H1 (cell line): ENCODE results near the gene CEMIP2. TPM values are rescaled to one million over a fixed set of nuclear protein-coding genes. Genes with fewer than 3 reads are reported as not detected.
A peak's percentile ranks its signal among the peaks of the same experiment; 100 is the strongest.

ENCODE experiments used
- CTCF ChIA-PET: fragments of 300-600 bp; sonication (Branson Sonifier 250); formaldehyde crosslinking; loops from one replicate; lab custom pipeline; 2021; ENCODE audit not compliant: partially characterized antibody; lab: Charles Lee
- POLR2A ChIA-PET: fragments of 300-600 bp; sonication (Branson Sonifier 250); formaldehyde crosslinking; loops from one replicate; lab custom pipeline; 2021; ENCODE audit warnings: inconsistent platforms; ENCODE audit not compliant: partially characterized antibody; lab: Charles Lee
- DNase-seq, 2 experiments: peaks; one replicate each; pipeline versions ENCODE4 v3.0.0 to v3.0.0-alpha.2; 2010 to 2022; ENCODE audit warnings: low spot score in 2 of 2, low read depth in 1 of 2, mixed read lengths in 1 of 2
- FAIRE-seq: peaks from 2 replicates; lab custom pipeline; 2011; peaks lifted over from hg19 to GRCh38; lab: Jason Lieb, UNC
- H2AFZ ChIP-seq: 2 replicates; pipeline ENCODE4 v1.8.1; 2012; ENCODE audit warnings: low read length, inconsistent platforms
- H2AK5ac ChIP-seq: 2 replicates; pipeline ENCODE4 v1.6.1; 2013; ENCODE audit warnings: low read depth, low read length
- H2BK120ac ChIP-seq: replicated peaks from 2 replicates; pipeline ENCODE3; 2013; ENCODE audit warnings: low read depth, low read length, inconsistent platforms
- H2BK12ac ChIP-seq: 2 replicates; pipeline ENCODE4 v1.6.1; 2013; ENCODE audit warnings: low read depth, low read length
- H2BK15ac ChIP-seq: 2 replicates; pipeline ENCODE4 v1.6.1; 2013; ENCODE audit warnings: low read length
- H2BK20ac ChIP-seq: 2 replicates; pipeline ENCODE4 v1.6.1; 2013; ENCODE audit warnings: low read length
- H2BK5ac ChIP-seq: 2 replicates; pipeline ENCODE4 v1.6.1; 2013; ENCODE audit warnings: low read depth, low read length
- H3K14ac ChIP-seq: 2 replicates; pipeline ENCODE4 v1.6.1; 2013; ENCODE audit warnings: inconsistent platforms; ENCODE audit not compliant: insufficient read length
- H3K18ac ChIP-seq: 2 replicates; pipeline ENCODE4 v1.6.1; 2013; ENCODE audit warnings: low read length; ENCODE audit errors: extremely low read depth
- H3K23ac ChIP-seq: 2 replicates; pipeline ENCODE4 v1.6.1; 2013; ENCODE audit warnings: inconsistent platforms; ENCODE audit not compliant: insufficient read length
- H3K23me2 ChIP-seq: 2 replicates; pipeline ENCODE4 v1.6.1; 2013; ENCODE audit warnings: low read depth, low read length
- H3K27ac ChIP-seq: 2 replicates; pipeline ENCODE4 v1.6.1; 2011; ENCODE audit warnings: low read depth, low read length, inconsistent platforms
- H3K27me3 ChIP-seq, 4 experiments: replicated peaks in 1 of 4; 1 replicate in 1 of 4; 2 replicates in 3 of 4; pipeline versions ENCODE4 v1.6.1 to v1.8.1; 2011 to 2013; ENCODE audit warnings: low read length in 3 of 4, mild to moderate bottlenecking in 3 of 4, inconsistent platforms in 2 of 4, mixed read lengths in 2 of 4, moderate library complexity in 1 of 4; ENCODE audit not compliant: control insufficient read depth in 3 of 4, insufficient read depth in 3 of 4; ENCODE audit errors: extremely low read depth in 1 of 4
- H3K36me3 ChIP-seq, 4 experiments: 2 replicates each; pipeline versions ENCODE4 v1.6.1 to v1.8.1; 2011 to 2013; ENCODE audit warnings: mild to moderate bottlenecking in 4 of 4, low read length in 3 of 4, moderate library complexity in 2 of 4, control low read depth in 1 of 4, inconsistent platforms in 1 of 4; ENCODE audit not compliant: insufficient read depth in 4 of 4, control insufficient read depth in 2 of 4
- H3K4ac ChIP-seq: replicated peaks from 2 replicates; pipeline ENCODE3; 2013; ENCODE audit warnings: low read length, low read depth, mixed read lengths, inconsistent platforms; ENCODE audit not compliant: insufficient read length
- H3K4me1 ChIP-seq, 4 experiments: replicated peaks in 1 of 4; 1 replicate in 1 of 4; 2 replicates in 3 of 4; pipeline versions ENCODE4 v1.6.1 to v1.8.1; 2011 to 2013; ENCODE audit warnings: low read length in 3 of 4, inconsistent platforms in 2 of 4, mixed read lengths in 1 of 4; ENCODE audit not compliant: insufficient read depth in 4 of 4, control insufficient read depth in 3 of 4
- H3K4me2 ChIP-seq, 2 experiments: 2 replicates each; pipeline versions ENCODE4 v1.6.1 to v1.8.1; 2011 to 2013; ENCODE audit warnings: low read depth in 2 of 2, low read length in 2 of 2, control low read depth in 1 of 2, inconsistent platforms in 1 of 2, mild to moderate bottlenecking in 1 of 2; ENCODE audit not compliant: insufficient read depth in 1 of 2
- H3K4me3 ChIP-seq, 4 experiments: fragments of 200-600, 300-600 bp in 1 of 4; sonication (generic), shearing (Covaris generic), sonication (Bioruptor Twin) in 1 of 4; 2 replicates each; pipeline versions ENCODE4 v1.5.1 to v1.8.1; 2011 to 2016; ENCODE audit warnings: low read length in 4 of 4, low read depth in 3 of 4, control low read depth in 2 of 4, inconsistent platforms in 2 of 4, mild to moderate bottlenecking in 2 of 4, mixed read lengths in 1 of 4, moderate library complexity in 1 of 4; ENCODE audit not compliant: insufficient read depth in 2 of 4; ENCODE audit errors: extremely low read depth in 1 of 4
- H3K56ac ChIP-seq: replicated peaks from 2 replicates; pipeline ENCODE3; 2013; ENCODE audit warnings: low read depth, mild to moderate bottlenecking, mixed read lengths, low read length, inconsistent platforms; ENCODE audit not compliant: insufficient read length
- H3K79me1 ChIP-seq: 2 replicates; pipeline ENCODE4 v1.6.1; 2013; ENCODE audit warnings: low read depth, low read length, control low read depth
- H3K79me2 ChIP-seq, 2 experiments: 2 replicates each; pipeline versions ENCODE4 v1.6.1 to v1.8.1; 2012 to 2013; ENCODE audit warnings: low read length in 2 of 2, mild to moderate bottlenecking in 2 of 2, inconsistent platforms in 1 of 2; ENCODE audit not compliant: insufficient read depth in 2 of 2, control insufficient read depth in 1 of 2
- H3K9ac ChIP-seq, 4 experiments: replicated peaks in 1 of 4; 1 replicate in 1 of 4; 2 replicates in 3 of 4; pipeline versions ENCODE4 v1.6.1 to v1.8.1; 2011 to 2013; ENCODE audit warnings: low read depth in 3 of 4, low read length in 3 of 4, control low read depth in 2 of 4, mild to moderate bottlenecking in 2 of 4, moderate library complexity in 2 of 4, inconsistent platforms in 1 of 4; ENCODE audit errors: extremely low read depth in 1 of 4
- H3K9me3 ChIP-seq, 2 experiments: 2 replicates each; pipeline versions ENCODE4 v1.6.1 to v1.8.1; 2012 to 2013; ENCODE audit warnings: mild to moderate bottlenecking in 2 of 2, moderate library complexity in 2 of 2, control low read depth in 1 of 2, inconsistent platforms in 1 of 2, low read depth in 1 of 2, low read length in 1 of 2, mixed read lengths in 1 of 2; ENCODE audit not compliant: insufficient read depth in 2 of 2
- H4K20me1 ChIP-seq, 2 experiments: replicated peaks in 1 of 2; 2 replicates each; pipeline versions ENCODE3 to v1.8.1; 2011 to 2013; ENCODE audit warnings: inconsistent platforms in 2 of 2, low read length in 2 of 2, mild to moderate bottlenecking in 1 of 2; ENCODE audit not compliant: insufficient read depth in 2 of 2, control insufficient read depth in 1 of 2
- H4K5ac ChIP-seq: 2 replicates; pipeline ENCODE4 v1.6.1; 2013; ENCODE audit warnings: low read length, low read depth, mixed read lengths, inconsistent platforms; ENCODE audit not compliant: insufficient read length
- H4K8ac ChIP-seq: 2 replicates; pipeline ENCODE4 v1.8.0; 2013; ENCODE audit warnings: mild to moderate bottlenecking, moderate library complexity, low read length, inconsistent platforms; ENCODE audit not compliant: insufficient read depth; ENCODE audit errors: extremely low read depth
- H4K91ac ChIP-seq: replicated peaks from 2 replicates; pipeline ENCODE3; 2013; ENCODE audit warnings: low read length, mixed read lengths, inconsistent platforms; ENCODE audit not compliant: insufficient read length
- CBX5 ChIP-seq: fragments of 300-800, 300-1000 bp; sonication (generic); IDR thresholded peaks from 2 replicates; pipeline ENCODE4 v1.7.1; 2016; ENCODE audit warnings: antibody characterized with exemption, low read length, low read depth
- CBX8 ChIP-seq: fragments of 300-800, 300-1000 bp; sonication (generic); IDR thresholded peaks from 2 replicates; pipeline ENCODE4 v1.7.1; 2016; ENCODE audit warnings: low read depth, low read length, borderline replicate concordance
- CTBP2 ChIP-seq: IDR thresholded peaks from 2 replicates; pipeline ENCODE4 v1.7.0; 2011; ENCODE audit warnings: borderline replicate concordance, mild to moderate bottlenecking, moderate library complexity, mixed read lengths, low read length; ENCODE audit not compliant: insufficient read depth, insufficient read length
- E2F6 ChIP-seq: IDR thresholded peaks from 2 replicates; pipeline ENCODE4 v1.6.1; 2012; ENCODE audit warnings: inconsistent platforms
- EP300 ChIP-seq, 2 experiments: IDR thresholded peaks; 1 replicate in 1 of 2; 2 replicates in 1 of 2; pipeline ENCODE4 v1.6.1; 2011 to 2012; ENCODE audit warnings: low read depth in 2 of 2, low read length in 2 of 2, mild to moderate bottlenecking in 2 of 2, borderline replicate concordance in 1 of 2, inconsistent platforms in 1 of 2, moderate library complexity in 1 of 2
- GTF2F1 ChIP-seq: IDR thresholded peaks from 2 replicates; pipeline ENCODE4 v1.6.1; 2012; ENCODE audit warnings: low read depth, low read length, improper control_type of control experiment, borderline replicate concordance
- NRF1 ChIP-seq: IDR thresholded peaks from 2 replicates; pipeline ENCODE4 v1.6.1; 2011; ENCODE audit warnings: mild to moderate bottlenecking, low read depth, low read length, improper control_type of control experiment
- RAD21 ChIP-seq, 2 experiments: IDR thresholded peaks in 1 of 2; conservative IDR thresholded peaks in 1 of 2; 2 replicates each; pipeline ENCODE4 v1.6.1; 2011; ENCODE audit warnings: low read depth in 2 of 2, low read length in 2 of 2, improper control_type of control experiment in 1 of 2, inconsistent platforms in 1 of 2, mild to moderate bottlenecking in 1 of 2, moderate library complexity in 1 of 2
- SIRT6 ChIP-seq: IDR thresholded peaks from one replicate; pipeline ENCODE4 v1.7.1; 2012; ENCODE audit warnings: low read length, inconsistent platforms
- SP1 ChIP-seq: IDR thresholded peaks from 2 replicates; pipeline ENCODE4 v1.6.1; 2011; ENCODE audit warnings: low read depth, low read length
- TBP ChIP-seq: IDR thresholded peaks from 2 replicates; pipeline ENCODE4 v1.6.1; 2011; ENCODE audit warnings: low read depth, low read length, improper control_type of control experiment
- YY1 ChIP-seq: IDR thresholded peaks from 2 replicates; pipeline ENCODE4 v1.6.1; 2011; ENCODE audit warnings: low read depth, mild to moderate bottlenecking, low read length
- ZNF274 ChIP-seq: IDR thresholded peaks from 2 replicates; pipeline ENCODE4 v1.7.0; 2012; ENCODE audit warnings: low read length, borderline replicate concordance; ENCODE audit errors: extremely low read depth
- WGBS, 2 experiments: shearing (Covaris generic) in 1 of 2; methylation state at CpG; one replicate each; pipeline versions ENCODE4 v1.1.6 to v1.1.7; 2013 to 2015; ENCODE audit warnings: low lambda C conversion rate in 2 of 2, mixed read lengths in 2 of 2, inconsistent platforms in 1 of 2, low coverage in 1 of 2, missing lambda C conversion rate in 1 of 2; ENCODE audit not compliant: insufficient replicate concordance in 2 of 2, insufficient coverage in 1 of 2, insufficient read length in 1 of 2; ENCODE audit errors: extremely low coverage in 1 of 2, missing lambda C conversion rate in 1 of 2; 5-methylcytosine and 5-hydroxymethylcytosine counted together
- polyA plus RNA-seq, 7 experiments: library from polyadenylated mRNA; depleted of rRNA in 3 of 7; stranded (reverse) in 5 of 7; unstranded in 2 of 7; fragments of >200 nt in 5 of 7; fragments of 200-250 nt in 2 of 7; gene quantifications; 1 replicate in 5 of 7; 2 replicates in 1 of 7; 4 replicates in 1 of 7; pipeline versions ENCODE4 v1.2.1 to v1.2.3, GENCODE V29; 2011 to 2013; ENCODE audit warnings: missing spikeins in 2 of 7, mixed read lengths in 2 of 7
- total RNA-seq: library from RNA; stranded (reverse); fragmentation: NEBNext Ultra II Directional; extraction: Animal tissue kit (Norgen Biotek cat#: 25700); gene quantifications from 2 replicates; pipeline ENCODE4 v1.2.1, GENCODE V29; 2021

Gene CEMIP2
- total and polyA plus RNA-seq, 2 of the 8 experiments (the other 6 are each of a cell fraction or from before 2014, with no cell fraction given): 25.2 to 52.1 TPM

- no peak overlapping the region for H2BK5ac ChIP-seq
- H2BK12ac ChIP-seq: no peak overlapping the region
- CTCF ChIA-PET: interaction anchor here (0.6 to 5.9 kb wide), 45 partner anchors 10 to 552 kb away, joined by 3 to 67 read pairs (median 4); partner anchors contain the start of genes ABHD17B and C9orf85
- peak overlapping the region; percentile 84 for H2AFZ ChIP-seq
- no peak overlapping the region for H4K5ac ChIP-seq
- no peak overlapping the region for H2BK120ac ChIP-seq
- no peak overlapping the region for H3K9ac ChIP-seq
- H3K27me3 ChIP-seq: no peaks in the 10 kb centered on the region
- no peaks in the 10 kb centered on the region for H3K36me3 ChIP-seq
- no peaks in the 10 kb centered on the region for H3K9me3 ChIP-seq
- H3K79me1 ChIP-seq: no peaks in the 10 kb centered on the region
- H3K4me3 ChIP-seq: no peak overlapping the region
- no peak overlapping the region for H3K56ac ChIP-seq
- no peak overlapping the region for H2AK5ac ChIP-seq
- peak overlapping the region; percentile 36 for H3K4ac ChIP-seq
- no peaks in the 10 kb centered on the region for H4K20me1 ChIP-seq
- FAIRE-seq: peak; percentile 95
- WGBS, 2 experiments: 47% methylated on average over 1 of the region's 1 CpG; no CpG with 5 or more reads in 1 of the 2 experiments
- H3K14ac ChIP-seq: no peak overlapping the region
- H3K18ac ChIP-seq: no peak overlapping the region
- H3K4me1 ChIP-seq: no peaks in the 10 kb centered on the region
- H3K4me2 ChIP-seq: no peak overlapping the region
- H4K8ac ChIP-seq: no peak overlapping the region
- peak; percentile 27 to 55 for DNase-seq
- H3K27ac ChIP-seq: no peak overlapping the region
- no peaks in the 10 kb centered on the region for H3K79me2 ChIP-seq
- no peak overlapping the region for H2BK15ac ChIP-seq
- POLR2A ChIA-PET: interaction anchor here (1.2 kb wide), 2 partner anchors 104 to 169 kb away, joined by 3 to 8 read pairs; partner anchors contain the start of genes ABHD17B and C9orf85
- H4K91ac ChIP-seq: no peak overlapping the region
- 0 out of 2 replicates have a peak, but pooled peaks cover 1% of the 10 kb centered on the region for H3K23me2 ChIP-seq
- H3K23ac ChIP-seq: no peak overlapping the region
- no peak overlapping the region for H2BK20ac ChIP-seq
- TF ChIP-seq CTBP2 (no peak), SP1 (no peak), E2F6 (no peak), SIRT6 (no peak), TBP (no peak), YY1 (peak; percentile 43; the same call in 1 of the 2 replicates), GTF2F1 (no peak), NRF1 (no peak), CBX5 (no peak), EP300 (IDR thresholded peaks at IDR 0.05; ENCODE audit: borderline replicate concordance in 1 of 2, low read depth in 2 of 2, low read length in 2 of 2) (no peak), CBX8 (no peak), ZNF274 (no peak), RAD21 (IDR thresholded peaks at IDR 0.05 in 1 of 2, conservative IDR thresholded peaks at IDR 0.05 in 1 of 2; ENCODE audit: low read depth in 2 of 2, low read length in 2 of 2) (peak; percentile 97 to 98)
Observed at GRCh38 chr9:71806901-71807307, 38.6 kb upstream of the CEMIP2 start.
